ENCODE results near the gene APC2.
"Not testable (repeated sequence)": the region's sequence is repeated elsewhere in the genome, so short reads cannot be mapped to it uniquely, and the experiment has no call there.

The APC2 gene

GRCh38 chr19:1513499-1514294, 63.8 kb downstream of the APC2 start:
- Histone ChIP-seq H3K9me3 (ENCODE audit: control insufficient read depth, low read depth, low read length) (no peaks in the 10 kb centered on the region), H3K27me3 (ENCODE audit: control insufficient read depth, insufficient read depth, low read length) (peaks cover 58% of the 10 kb centered on the region), H3K27ac (ENCODE audit: low read length) (no peak overlapping the region), H3K4me3 (ENCODE audit: low read length) (no peak overlapping the region), H3K36me3 (ENCODE audit: control insufficient read depth, low read depth, low read length) (no peaks in the 10 kb centered on the region), H3K4me1 (ENCODE audit: control insufficient read depth, low read depth, low read length) (no peaks in the 10 kb centered on the region), H3K9ac (ENCODE audit: low read length) (no peak overlapping the region)

GRCh38 chr19:1514295-1514661, 64.4 kb downstream of the APC2 start:
- Histone ChIP-seq H3K4me1 (ENCODE audit: control insufficient read depth, low read depth, low read length) (no peaks in the 10 kb centered on the region), H3K27me3 (ENCODE audit: control insufficient read depth, insufficient read depth, low read length) (peaks cover 56% of the 10 kb centered on the region), H3K9ac (ENCODE audit: low read length) (no peak overlapping the region), H3K36me3 (ENCODE audit: control insufficient read depth, low read depth, low read length) (no peaks in the 10 kb centered on the region), H3K4me3 (ENCODE audit: low read length) (no peak overlapping the region), H3K9me3 (ENCODE audit: control insufficient read depth, low read depth, low read length) (no peaks in the 10 kb centered on the region), H3K27ac (ENCODE audit: low read length) (no peak overlapping the region)

DNA sequence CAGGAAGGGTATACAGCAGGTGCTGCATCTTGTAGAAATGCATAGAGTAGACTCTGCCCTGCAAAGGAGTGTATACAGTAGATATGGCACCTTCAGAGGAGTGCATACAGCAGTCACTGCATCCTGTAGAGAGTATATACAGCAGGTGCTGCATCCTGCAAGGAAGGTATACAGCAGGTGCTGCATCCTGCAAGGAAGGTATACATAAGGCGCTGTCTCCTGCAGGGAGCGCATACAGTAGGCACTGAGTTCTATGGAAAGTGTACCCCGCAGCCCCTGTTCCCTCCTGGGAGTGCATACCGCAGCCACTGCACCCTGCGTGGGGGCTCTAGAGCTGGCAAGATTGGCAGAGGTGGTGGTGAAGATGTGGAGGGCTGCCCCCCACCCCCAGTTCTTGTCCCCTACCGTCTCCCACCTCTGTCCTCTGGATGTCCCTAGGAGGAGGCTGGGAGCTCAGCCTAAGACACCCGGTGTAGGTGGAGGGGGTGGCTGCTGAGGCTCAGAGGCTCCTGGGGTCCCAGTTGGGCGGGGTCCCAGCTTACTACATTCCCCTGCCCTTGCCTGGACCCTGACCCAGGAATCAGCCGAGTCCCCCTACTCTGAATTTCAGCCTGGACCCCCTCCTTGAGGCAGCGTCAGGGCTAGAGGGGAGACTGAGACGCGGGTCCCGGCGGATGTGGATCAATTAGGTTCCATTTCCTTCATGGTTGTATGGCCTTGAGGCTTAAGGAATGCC, 65.2 kb downstream of the APC2 start:
- Histone ChIP-seq H3K36me3 (ENCODE audit: control insufficient read depth, low read depth, low read length) (no peaks in the 10 kb centered on the region), H3K4me3 (ENCODE audit: low read length) (no peak overlapping the region), H3K9me3 (ENCODE audit: control insufficient read depth, low read depth, low read length) (no peaks in the 10 kb centered on the region), H3K4me1 (ENCODE audit: control insufficient read depth, low read depth, low read length) (no peaks in the 10 kb centered on the region), H3K27ac (ENCODE audit: low read length) (no peak overlapping the region), H3K27me3 (ENCODE audit: control insufficient read depth, insufficient read depth, low read length) (peaks cover 48% of the 10 kb centered on the region), H3K9ac (ENCODE audit: low read length) (no peak overlapping the region)

DNA sequence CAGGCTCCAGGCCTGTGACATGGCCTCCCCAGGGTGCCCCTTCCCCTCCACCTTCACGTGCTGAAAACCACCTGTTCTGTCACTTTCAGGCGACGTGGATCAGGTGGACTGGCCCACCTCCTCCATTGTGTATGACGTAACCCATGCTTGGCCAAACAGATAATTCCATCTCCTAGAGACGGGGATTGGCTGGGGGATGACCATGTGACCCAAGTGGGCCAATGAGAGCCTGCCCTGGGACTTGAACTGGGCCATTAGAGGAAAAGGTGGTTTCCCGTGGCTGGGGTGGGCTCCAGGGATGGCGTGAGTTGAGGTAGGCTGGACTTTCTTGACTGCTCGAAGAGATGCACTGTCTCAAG, 66.5 kb downstream of the APC2 start:
- Histone ChIP-seq H3K36me3 (ENCODE audit: control insufficient read depth, low read depth, low read length) (no peaks in the 10 kb centered on the region), H3K4me1 (ENCODE audit: control insufficient read depth, low read depth, low read length) (no peaks in the 10 kb centered on the region), H3K27me3 (ENCODE audit: control insufficient read depth, insufficient read depth, low read length) (peaks cover 36% of the 10 kb centered on the region), H3K9me3 (ENCODE audit: control insufficient read depth, low read depth, low read length) (no peaks in the 10 kb centered on the region), H3K27ac (ENCODE audit: low read length) (no peak overlapping the region), H3K9ac (ENCODE audit: low read length) (no peak overlapping the region), H3K4me3 (ENCODE audit: low read length) (no peak overlapping the region)

DNA sequence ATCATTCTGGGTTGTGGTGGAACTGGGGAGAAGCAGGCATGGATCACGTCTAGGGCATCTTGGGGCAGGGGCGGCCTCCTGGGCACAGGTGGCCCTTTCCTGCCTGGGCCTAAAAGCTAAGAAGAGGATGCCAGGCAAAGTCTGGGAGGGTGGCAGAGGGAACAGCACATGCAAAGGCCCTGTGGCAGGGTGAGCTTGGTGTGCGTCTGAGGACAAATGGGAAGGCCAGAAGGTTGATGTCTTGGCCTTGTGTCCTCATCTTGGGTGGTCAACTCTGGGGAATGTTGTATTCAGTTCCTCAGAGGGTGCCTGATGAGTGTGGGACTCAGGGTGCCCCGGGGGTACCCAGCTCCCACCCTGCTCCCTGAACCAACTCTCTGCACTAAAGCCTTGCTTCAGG, 68.5 kb downstream of the APC2 start:
- H3K9me3 ChIP-seq (ENCODE audit: control insufficient read depth, low read depth, low read length) = no peaks in the 10 kb centered on the region
- H3K27ac ChIP-seq (ENCODE audit: low read length) = no peak overlapping the region
- peaks cover 34% of the 10 kb centered on the region for H3K27me3 ChIP-seq (ENCODE audit: control insufficient read depth, insufficient read depth, low read length)
- H3K4me3 ChIP-seq (ENCODE audit: low read length) = no peak overlapping the region
- H3K9ac ChIP-seq (ENCODE audit: low read length) = no peak overlapping the region
- no peaks in the 10 kb centered on the region for H3K4me1 ChIP-seq (ENCODE audit: control insufficient read depth, low read depth, low read length)
- no peaks in the 10 kb centered on the region for H3K36me3 ChIP-seq (ENCODE audit: control insufficient read depth, low read depth, low read length)

DNA sequence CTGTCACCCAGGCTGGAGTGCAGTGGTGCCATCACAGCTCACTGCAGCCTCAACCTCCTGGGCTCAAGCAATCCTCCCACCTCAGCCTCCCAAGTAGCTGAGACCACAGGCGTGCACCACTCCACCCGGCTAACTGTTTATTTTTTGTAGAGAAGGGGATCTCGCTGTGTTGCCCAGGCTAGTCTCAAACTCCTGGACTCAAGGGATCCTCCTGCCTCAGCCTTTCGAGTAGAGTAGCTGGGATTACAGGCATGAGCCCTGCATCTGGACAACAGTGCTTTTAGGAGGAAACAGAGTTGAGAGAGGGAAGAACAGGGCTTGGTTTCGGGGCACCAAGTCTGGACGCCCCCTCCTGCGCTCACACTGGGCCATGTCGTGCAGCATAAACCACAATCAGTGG, 69.9 kb downstream of the APC2 start:
- not testable (repeated sequence) for H3K9ac ChIP-seq (ENCODE audit: low read length); H3K9me3 ChIP-seq (ENCODE audit: control insufficient read depth, low read depth, low read length); H3K4me3 ChIP-seq (ENCODE audit: low read length); H3K27ac ChIP-seq (ENCODE audit: low read length); H3K36me3 ChIP-seq (ENCODE audit: control insufficient read depth, low read depth, low read length); H3K4me1 ChIP-seq (ENCODE audit: control insufficient read depth, low read depth, low read length)
- H3K27me3 ChIP-seq (ENCODE audit: control insufficient read depth, insufficient read depth, low read length) = peaks cover 34% of the 10 kb centered on the region

GRCh38 chr19:1520203-1520780, 70.4 kb downstream of the APC2 start:
- Histone ChIP-seq H3K9me3 (ENCODE audit: control insufficient read depth, low read depth, low read length) (no peaks in the 10 kb centered on the region), H3K9ac (ENCODE audit: low read length) (no peak overlapping the region), H3K4me3 (ENCODE audit: low read length) (no peak overlapping the region), H3K27ac (ENCODE audit: low read length) (no peak overlapping the region), H3K4me1 (ENCODE audit: control insufficient read depth, low read depth, low read length) (no peaks in the 10 kb centered on the region), H3K36me3 (ENCODE audit: control insufficient read depth, low read depth, low read length) (no peaks in the 10 kb centered on the region), H3K27me3 (ENCODE audit: control insufficient read depth, insufficient read depth, low read length) (peaks cover 34% of the 10 kb centered on the region)

- no peak overlapping the region for H3K4me3 ChIP-seq (ENCODE audit: low read length)
- no peaks in the 10 kb centered on the region for H3K9me3 ChIP-seq (ENCODE audit: control insufficient read depth, low read depth, low read length)
- H3K27ac ChIP-seq (ENCODE audit: low read length) = no peak overlapping the region
- no peaks in the 10 kb centered on the region for H3K36me3 ChIP-seq (ENCODE audit: control insufficient read depth, low read depth, low read length)
- H3K27me3 ChIP-seq (ENCODE audit: control insufficient read depth, insufficient read depth, low read length) = peaks cover 46% of the 10 kb centered on the region
- H3K4me1 ChIP-seq (ENCODE audit: control insufficient read depth, low read depth, low read length) = no peaks in the 10 kb centered on the region
- H3K9ac ChIP-seq (ENCODE audit: low read length) = no peak overlapping the region
Measured at GRCh38 chr19:1521636-1522035, 71.7 kb downstream of the APC2 start.

DNA sequence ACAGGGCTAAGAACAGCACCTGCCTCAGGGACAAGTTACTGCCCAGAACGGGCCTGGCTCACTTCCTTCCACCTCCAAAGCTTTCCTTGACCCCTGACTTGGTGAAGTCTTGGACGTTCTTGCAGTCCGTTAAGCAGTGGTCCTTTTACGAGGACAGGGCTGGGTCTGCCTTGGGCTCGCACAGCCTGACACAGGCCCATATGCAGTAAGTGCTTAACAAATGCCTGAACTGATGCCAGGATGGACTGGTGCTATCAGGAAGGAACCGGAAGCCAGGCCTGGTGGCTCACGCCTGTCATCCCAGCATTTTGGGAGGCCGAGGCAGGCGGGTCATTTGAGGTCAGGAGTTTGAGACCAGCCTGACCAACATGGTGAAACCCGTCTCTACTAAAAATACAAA, 72.1 kb downstream of the APC2 start:
- Histone ChIP-seq H3K27me3 (ENCODE audit: control insufficient read depth, insufficient read depth, low read length) (peaks cover 46% of the 10 kb centered on the region), H3K36me3 (ENCODE audit: control insufficient read depth, low read depth, low read length) (no peaks in the 10 kb centered on the region), H3K9me3 (ENCODE audit: control insufficient read depth, low read depth, low read length) (no peaks in the 10 kb centered on the region), H3K4me1 (ENCODE audit: control insufficient read depth, low read depth, low read length) (no peaks in the 10 kb centered on the region), H3K27ac (ENCODE audit: low read length) (no peak overlapping the region), H3K4me3 (ENCODE audit: low read length) (no peak overlapping the region), H3K9ac (ENCODE audit: low read length) (no peak overlapping the region)

- no peaks in the 10 kb centered on the region for H3K36me3 ChIP-seq (ENCODE audit: control insufficient read depth, low read depth, low read length)
- H3K4me1 ChIP-seq (ENCODE audit: control insufficient read depth, low read depth, low read length) = no peaks in the 10 kb centered on the region
- no peak overlapping the region for H3K4me3 ChIP-seq (ENCODE audit: low read length)
- H3K9me3 ChIP-seq (ENCODE audit: control insufficient read depth, low read depth, low read length) = no peaks in the 10 kb centered on the region
- H3K27ac ChIP-seq (ENCODE audit: low read length) = no peak overlapping the region
- no peak overlapping the region for H3K9ac ChIP-seq (ENCODE audit: low read length)
- H3K27me3 ChIP-seq (ENCODE audit: control insufficient read depth, insufficient read depth, low read length) = peaks cover 46% of the 10 kb centered on the region
Measured at GRCh38 chr19:1522838-1523237, 72.9 kb downstream of the APC2 start.
